GM18505 (cell line): ENCODE data around the gene OSBP2.
A peak's percentile ranks its signal among the peaks of the same experiment; 100 is the strongest.

ENCODE experiments used
- ATAC-seq: cut with Tn5 transposase; IDR thresholded peaks from one replicate; pipeline ENCODE4 v1.9.1; 2021; ENCODE audit not compliant: unreplicated experiment
- POLR2A ChIP-seq: IDR thresholded peaks from 4 replicates; pipeline ENCODE4 v1.6.1; 2011; ENCODE audit warnings: borderline replicate concordance; ENCODE audit not compliant: insufficient read depth, insufficient read length; ENCODE audit errors: extremely low read depth

OSBP2 gene, protein sequence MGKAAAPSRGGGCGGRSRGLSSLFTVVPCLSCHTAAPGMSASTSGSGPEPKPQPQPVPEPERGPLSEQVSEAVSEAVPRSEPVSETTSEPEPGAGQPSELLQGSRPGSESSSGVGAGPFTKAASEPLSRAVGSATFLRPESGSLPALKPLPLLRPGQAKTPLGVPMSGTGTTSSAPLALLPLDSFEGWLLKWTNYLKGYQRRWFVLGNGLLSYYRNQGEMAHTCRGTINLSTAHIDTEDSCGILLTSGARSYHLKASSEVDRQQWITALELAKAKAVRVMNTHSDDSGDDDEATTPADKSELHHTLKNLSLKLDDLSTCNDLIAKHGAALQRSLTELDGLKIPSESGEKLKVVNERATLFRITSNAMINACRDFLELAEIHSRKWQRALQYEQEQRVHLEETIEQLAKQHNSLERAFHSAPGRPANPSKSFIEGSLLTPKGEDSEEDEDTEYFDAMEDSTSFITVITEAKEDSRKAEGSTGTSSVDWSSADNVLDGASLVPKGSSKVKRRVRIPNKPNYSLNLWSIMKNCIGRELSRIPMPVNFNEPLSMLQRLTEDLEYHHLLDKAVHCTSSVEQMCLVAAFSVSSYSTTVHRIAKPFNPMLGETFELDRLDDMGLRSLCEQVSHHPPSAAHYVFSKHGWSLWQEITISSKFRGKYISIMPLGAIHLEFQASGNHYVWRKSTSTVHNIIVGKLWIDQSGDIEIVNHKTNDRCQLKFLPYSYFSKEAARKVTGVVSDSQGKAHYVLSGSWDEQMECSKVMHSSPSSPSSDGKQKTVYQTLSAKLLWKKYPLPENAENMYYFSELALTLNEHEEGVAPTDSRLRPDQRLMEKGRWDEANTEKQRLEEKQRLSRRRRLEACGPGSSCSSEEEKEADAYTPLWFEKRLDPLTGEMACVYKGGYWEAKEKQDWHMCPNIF

DNA sequence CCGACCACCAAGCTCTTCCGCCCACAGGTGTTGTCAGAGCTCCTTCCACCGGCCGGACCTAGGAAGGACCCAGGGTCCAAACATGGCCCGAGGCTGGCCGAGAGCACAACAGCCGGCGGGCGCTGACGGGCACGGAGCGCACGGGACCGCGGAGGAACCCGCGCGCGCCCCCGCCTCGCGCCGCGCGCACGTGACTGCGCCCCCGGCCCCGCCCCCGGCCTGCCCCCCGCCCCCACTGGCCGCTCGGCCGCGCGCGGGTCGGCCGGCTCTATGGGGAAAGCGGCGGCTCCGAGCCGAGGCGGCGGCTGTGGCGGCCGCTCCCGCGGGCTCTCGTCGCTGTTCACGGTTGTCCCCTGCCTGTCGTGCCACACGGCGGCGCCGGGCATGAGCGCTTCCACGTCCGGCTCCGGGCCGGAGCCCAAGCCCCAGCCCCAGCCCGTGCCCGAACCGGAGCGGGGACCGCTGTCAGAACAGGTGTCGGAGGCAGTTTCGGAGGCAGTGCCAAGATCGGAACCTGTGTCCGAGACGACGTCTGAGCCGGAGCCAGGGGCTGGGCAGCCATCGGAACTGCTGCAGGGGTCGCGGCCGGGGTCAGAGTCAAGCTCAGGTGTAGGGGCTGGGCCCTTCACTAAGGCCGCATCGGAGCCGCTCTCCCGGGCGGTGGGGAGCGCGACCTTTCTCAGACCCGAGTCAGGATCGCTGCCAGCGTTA is at the start of gene OSBP2:
TSS of gene OSBP2 (plus strand) at position 235 of the 711 bp plus-strand sequence. CDS start at position 271, 36 bp downstream.
- peak; percentile 43 for ATAC-seq
- no peak for TF ChIP-seq POLR2A

DNA sequence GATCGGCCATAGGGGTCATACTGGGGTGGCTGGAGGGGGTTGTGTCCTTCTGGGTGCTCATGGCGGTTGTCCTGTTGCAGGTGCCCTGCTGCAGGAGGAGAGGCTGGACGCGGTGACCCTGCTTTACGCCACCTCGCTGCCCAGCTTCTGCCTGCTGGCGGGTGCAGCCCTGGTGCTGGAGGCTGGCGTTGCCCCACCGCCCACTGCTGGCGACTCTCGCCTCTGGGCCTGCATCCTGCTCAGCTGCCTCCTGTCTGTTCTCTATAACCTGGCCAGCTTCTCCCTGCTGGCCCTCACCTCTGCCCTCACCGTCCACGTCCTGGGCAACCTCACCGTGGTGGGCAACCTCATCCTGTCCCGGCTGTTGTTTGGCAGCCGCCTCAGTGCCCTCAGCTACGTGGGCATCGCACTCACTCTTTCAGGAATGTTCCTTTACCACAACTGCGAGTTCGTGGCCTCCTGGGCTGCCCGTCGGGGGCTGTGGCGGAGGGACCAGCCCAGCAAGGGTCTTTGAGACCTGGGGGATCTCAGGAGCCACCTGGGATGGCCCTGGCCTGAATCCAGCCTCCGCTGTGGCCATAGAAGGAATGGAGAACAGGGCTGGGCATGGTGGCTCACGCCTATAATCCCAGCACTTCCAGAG is 48.0 kb upstream of the OSBP2 start:
- no peak for ATAC-seq

DNA sequence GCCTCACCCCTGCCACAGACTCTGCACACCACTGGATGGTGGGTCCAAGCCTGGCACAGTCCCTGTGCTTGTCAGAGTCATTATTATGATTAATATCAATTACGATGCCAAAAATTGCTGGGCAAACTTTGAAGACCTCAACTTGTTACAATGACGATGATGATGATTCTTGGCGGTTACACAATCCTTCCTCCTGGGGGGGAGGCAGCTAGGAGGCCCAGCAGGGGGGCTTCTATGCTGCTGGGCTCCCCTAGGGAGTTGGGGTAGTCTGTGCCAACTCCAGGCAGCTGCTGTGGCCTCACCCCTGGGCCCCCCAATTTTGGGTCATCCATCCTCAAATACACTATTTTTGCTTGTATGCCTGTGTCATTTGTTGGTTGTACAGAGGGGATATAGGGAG is 47.1 kb upstream of the OSBP2 start:
- TF ChIP-seq POLR2A: no peak
- ATAC-seq: no peak

More for the DNA sequence above, 48.0 kb upstream of the OSBP2 start:
- no peak for TF ChIP-seq POLR2A

DNA sequence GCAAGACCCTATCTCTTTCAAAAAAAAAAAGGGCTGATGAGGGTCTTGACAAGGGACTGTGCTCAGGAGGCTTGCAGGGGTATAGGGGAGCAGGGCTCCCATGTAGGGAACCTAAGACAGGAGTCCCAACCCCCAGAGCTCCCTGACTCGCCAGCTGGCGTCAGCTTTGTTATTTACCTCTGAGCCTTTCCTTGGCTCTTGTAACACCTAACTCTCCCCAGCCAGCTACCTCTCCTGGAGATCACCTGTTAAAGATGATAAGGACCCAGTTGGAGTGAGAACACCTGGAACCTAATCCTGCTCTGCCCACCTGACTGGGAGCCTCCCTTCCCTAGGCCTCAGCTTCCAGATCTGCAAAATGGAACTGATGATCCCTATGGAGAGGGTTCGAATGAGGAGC is 45.8 kb upstream of the OSBP2 start:
- no peak for ATAC-seq
- TF ChIP-seq POLR2A: no peak

DNA sequence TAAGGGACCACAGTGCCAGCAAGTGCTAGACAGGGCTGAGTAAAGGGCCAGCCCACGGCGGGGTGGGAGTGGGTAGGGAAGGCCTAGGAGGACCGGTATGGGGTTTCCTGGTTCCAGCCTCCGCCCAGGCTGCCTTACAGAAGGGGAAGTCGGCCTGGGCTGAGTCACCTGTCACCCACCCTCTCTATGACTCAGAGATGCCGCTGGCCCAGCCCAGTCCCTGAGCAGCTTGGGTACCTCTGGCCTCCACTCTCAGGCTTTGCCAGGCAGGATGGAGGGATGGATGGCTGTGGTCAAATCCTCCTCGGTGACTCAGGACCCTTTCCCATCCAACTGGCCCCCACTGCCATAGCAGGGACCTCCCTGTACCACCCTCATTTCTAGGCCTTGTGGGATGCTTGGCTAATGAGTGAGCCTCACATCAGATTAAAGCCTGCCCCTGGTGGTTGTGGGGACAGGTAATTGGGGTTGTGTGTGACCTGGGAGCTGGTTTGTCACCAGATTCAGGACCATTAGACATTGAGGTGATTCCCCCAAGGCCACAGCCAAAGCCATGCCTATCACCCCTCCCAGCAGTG is 45.2 kb upstream of the OSBP2 start:
- ATAC-seq: peak; percentile 85
- no peak for TF ChIP-seq POLR2A

DNA sequence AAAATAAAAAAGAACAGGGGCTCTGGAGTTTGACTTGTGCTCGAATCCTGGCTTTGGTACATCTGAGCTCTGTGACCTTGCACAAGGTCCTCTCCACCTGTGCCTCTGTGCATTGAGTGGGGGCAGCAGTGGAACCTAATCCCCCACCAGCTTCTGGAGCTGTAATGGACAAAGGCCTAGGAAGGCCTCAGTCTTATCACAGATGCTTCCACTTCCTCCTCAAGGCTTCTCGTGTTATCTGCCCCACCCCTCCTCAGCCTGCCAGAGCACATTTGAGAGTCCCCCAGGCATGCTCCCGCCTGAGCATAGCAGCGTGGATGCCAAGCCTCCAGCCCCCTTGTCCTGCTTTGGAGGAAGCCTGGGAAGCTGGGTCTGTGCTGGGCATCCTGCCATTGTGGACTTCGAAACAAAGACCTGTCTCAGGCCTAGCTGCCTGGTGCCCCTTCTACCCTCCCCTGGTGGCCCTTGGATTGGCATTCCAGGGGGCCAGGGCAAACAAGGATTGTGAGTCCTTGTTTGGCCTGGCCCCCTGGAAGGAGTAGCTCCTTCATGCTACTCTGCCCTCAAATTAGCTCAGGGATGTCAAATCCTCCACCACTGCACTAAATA is 44.1 kb upstream of the OSBP2 start:
- no peak for TF ChIP-seq POLR2A
- no peak for ATAC-seq

DNA sequence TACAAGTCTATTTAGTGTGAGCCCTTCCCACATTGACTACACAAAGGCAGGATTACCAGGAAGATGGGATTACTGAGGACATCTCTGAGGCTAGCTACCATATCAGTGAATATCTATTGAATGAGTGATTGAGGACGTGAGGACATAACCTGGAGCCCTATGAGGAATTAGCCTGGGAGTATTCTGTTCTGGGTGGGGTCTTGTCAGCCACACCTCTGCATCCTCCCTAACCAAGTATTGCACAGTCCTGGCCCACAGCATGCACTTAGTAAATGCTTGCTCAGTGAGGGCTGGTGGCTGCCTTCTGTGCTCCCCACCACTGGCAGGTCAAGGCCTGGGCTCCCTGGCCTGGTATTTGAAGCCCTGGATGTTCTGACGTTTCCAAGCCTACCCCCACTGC is 41.8 kb upstream of the OSBP2 start:
- ATAC-seq: no peak
- TF ChIP-seq POLR2A: no peak

DNA sequence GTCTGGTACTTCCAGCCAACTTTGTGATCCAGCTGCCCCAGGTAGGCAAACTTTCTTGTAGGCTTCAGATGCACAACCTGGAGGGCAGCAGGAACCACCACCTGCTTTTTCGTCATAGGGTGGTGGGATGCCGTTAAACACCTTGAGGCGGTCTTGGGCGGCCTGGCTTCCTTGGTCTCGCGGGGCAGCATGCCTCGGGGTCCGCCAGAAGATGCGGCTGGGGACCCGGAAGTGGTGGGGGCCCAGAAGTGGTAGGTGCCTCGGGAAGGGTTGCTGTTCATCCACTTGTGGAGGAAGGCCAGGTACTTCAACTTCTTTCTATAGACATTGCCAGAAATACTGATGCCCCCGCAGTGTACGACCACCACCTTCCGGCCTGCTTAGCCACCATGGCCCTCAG is 40.3 kb upstream of the OSBP2 start:
- ATAC-seq: no peak
- TF ChIP-seq POLR2A: no peak

DNA sequence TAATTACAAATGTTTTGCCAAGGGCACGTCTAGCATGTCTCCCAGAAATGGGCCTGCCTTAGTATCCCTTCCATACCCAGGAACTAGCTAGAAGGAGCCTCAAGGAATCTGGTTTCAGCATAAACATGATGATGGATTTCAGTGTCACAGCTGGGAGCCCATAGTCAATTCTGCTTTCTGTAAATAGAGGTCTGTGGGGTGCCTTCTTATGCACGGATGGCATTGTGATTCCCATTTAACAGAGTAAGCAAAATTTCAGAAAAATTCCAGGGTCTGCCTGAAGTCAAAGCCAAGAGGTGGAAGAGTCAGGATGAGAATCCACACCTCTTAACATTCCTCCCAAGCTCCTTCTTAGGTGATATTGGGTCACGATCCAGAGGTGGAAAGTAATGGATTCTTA is 39.1 kb upstream of the OSBP2 start:
- TF ChIP-seq POLR2A: no peak
- ATAC-seq: no peak

DNA sequence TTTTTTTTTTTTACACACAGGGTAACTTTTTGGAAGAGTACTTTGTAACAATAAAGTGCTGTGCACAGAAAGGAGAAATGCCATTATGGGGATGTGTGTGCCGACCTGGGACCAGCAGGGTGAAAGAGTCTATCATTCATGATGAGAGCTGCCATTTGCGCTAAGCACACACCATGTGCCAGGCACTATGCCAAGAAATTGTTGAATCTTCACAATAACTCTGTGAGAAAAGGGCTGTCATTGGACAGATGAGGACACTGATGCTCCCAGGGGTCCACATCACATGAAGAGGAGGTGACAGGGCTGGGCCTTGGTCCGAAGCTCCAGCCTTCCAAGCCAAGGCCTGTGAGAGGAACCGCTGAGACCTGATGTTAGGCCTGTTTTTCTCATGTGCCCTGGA is 32.6 kb upstream of the OSBP2 start:
- no peak for ATAC-seq
- TF ChIP-seq POLR2A: no peak

DNA sequence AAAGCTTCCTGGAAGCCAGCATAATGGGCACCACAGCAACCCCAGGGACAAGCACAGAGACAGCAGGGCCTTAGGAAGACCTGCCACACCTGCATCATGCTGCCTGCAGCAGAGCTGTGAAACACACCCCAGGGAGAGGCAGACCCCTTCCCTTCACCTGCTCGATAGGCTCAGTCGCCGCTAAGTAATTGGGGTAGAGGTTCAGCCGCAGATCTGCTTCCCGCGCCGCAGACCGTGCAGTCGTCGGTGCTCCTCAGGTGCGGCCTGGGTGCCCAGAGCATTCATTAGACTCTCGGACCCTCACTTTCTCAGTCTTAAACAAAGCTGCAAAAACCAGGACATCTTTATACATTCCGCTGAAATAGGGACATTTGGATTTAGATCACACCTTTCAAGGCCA is 29.9 kb upstream of the OSBP2 start:
- no peak for ATAC-seq

DNA sequence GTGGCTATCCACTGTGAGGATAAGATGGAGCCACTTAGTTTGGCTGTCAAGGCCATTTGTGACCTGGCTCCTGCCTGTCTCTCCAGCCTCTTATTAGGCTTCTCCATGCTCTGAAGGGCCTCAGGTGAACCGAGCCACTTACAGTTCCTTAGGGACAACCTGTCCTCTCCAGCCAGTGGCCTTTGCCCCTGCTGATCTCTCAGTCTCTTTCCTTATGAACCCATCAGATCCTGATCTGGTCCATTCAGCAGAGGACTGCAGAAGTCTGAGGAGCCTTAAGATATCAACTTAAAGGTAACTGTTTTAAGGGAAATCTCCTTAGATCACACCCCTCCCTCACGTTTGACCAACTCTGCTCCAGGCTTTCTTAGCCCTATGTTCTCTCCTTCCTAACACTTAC is 29.4 kb upstream of the OSBP2 start:
- no peak for TF ChIP-seq POLR2A
- no peak for ATAC-seq

More for the DNA sequence above, 29.9 kb upstream of the OSBP2 start:
- no peak for TF ChIP-seq POLR2A
